ENCODE data around the gene LRRC57.

Gene LRRC57

DNA sequence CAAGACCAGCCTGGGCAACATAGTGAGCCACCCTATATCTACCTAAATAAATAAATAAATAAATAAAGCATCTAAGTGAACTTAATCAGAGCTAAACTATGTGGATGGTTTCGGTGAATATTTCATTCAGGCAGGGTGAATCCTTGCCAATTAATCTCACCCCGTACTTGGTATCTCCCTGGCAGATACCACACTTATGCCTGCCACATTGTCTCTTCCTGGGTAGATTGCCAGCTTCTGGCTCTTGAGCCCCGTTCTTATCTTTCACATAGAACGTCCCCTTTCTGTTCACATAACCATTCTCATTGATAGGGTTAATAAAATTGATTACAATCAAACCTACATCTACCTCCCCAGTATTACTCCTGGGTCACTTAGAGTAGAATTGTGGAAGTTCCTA lies 46.1 kb downstream of the LRRC57 start:
- Histone ChIP-seq H3K4me1 (ENCODE audit: control insufficient read depth, insufficient read depth, low read length) (peaks cover 31% of the 10 kb centered on the region), H3K36me3 (ENCODE audit: control insufficient read depth, insufficient read depth, low read length, severe bottlenecking) (no peaks in the 10 kb centered on the region), H3K27me3 (replicated peaks; ENCODE audit: control insufficient read depth, insufficient read depth, low read length) (no peaks in the 10 kb centered on the region), H3K9ac (ENCODE audit: low read length) (no peak overlapping the region), H3K4me3 (ENCODE audit: low read length) (no peak overlapping the region), H3K9me3 (ENCODE audit: control insufficient read depth, low read length) (no peaks in the 10 kb centered on the region)
- no peak for DNase-seq (ENCODE audit: low read depth)

- H3K27me3 ChIP-seq (replicated peaks; ENCODE audit: control insufficient read depth, insufficient read depth, low read length) = no peaks in the 10 kb centered on the region
- no peak for DNase-seq (ENCODE audit: low read depth)
- no peaks in the 10 kb centered on the region for H3K36me3 ChIP-seq (ENCODE audit: control insufficient read depth, insufficient read depth, low read length, severe bottlenecking)
- no peak overlapping the region for H3K9ac ChIP-seq (ENCODE audit: low read length)
- no peak overlapping the region for H3K4me3 ChIP-seq (ENCODE audit: low read length)
- peaks cover 32% of the 10 kb centered on the region for H3K4me1 ChIP-seq (ENCODE audit: control insufficient read depth, insufficient read depth, low read length)
- no peaks in the 10 kb centered on the region for H3K9me3 ChIP-seq (ENCODE audit: control insufficient read depth, low read length)
Measured at GRCh38 chr15:42499858-42500609, 48.6 kb downstream of the LRRC57 start.

- Histone ChIP-seq H3K9me3 (ENCODE audit: control insufficient read depth, low read length) (no peaks in the 10 kb centered on the region), H3K9ac (ENCODE audit: low read length) (no peak overlapping the region), H3K27me3 (replicated peaks; ENCODE audit: control insufficient read depth, insufficient read depth, low read length) (no peaks in the 10 kb centered on the region), H3K36me3 (ENCODE audit: control insufficient read depth, insufficient read depth, low read length, severe bottlenecking) (no peaks in the 10 kb centered on the region), H3K4me1 (ENCODE audit: control insufficient read depth, insufficient read depth, low read length) (peaks cover 33% of the 10 kb centered on the region), H3K4me3 (ENCODE audit: low read length) (no peak overlapping the region)
- DNase-seq (ENCODE audit: low read depth) = no peak
Measured at GRCh38 chr15:42498212-42499068, 50.2 kb downstream of the LRRC57 start.

- H3K4me1 ChIP-seq (ENCODE audit: control insufficient read depth, insufficient read depth, low read length) = peaks cover 26% of the 10 kb centered on the region
- peak within 1 kb of the TSS; percentile 96 for H3K4me3 ChIP-seq (ENCODE audit: low read length)
- DNase-seq (ENCODE audit: low read depth) = peak; percentile 98
Measured at GRCh38 chr15:42495361-42496212, 53.0 kb downstream of the LRRC57 start, which contains the start of gene SNAP23. SNAP23 (plus strand) TSS chr15:42495634; CDS start chr15:42511847, 16,213 bp downstream.

DNA sequence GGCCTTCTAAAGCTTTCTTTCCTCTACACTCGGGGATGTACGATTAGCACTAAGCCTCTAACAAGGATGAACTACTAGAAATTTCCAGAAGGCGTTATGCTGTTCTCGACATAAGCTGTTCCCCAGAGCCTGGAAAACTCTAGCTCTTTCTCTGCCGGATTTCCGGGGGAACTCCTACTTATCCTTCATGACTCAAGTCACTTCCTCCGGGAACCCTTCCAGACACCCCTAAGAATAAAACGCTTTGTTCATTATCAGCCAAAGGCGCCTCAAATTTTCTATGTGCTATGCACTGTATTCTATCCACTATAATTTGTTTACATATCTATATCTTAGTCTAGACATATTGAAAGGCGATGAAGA lies 53.6 kb downstream of the LRRC57 start:
- Histone ChIP-seq H3K9me3 (ENCODE audit: control insufficient read depth, low read length) (no peaks in the 10 kb centered on the region), H3K4me3 (ENCODE audit: low read length) (peak overlapping the region; percentile 96), H3K36me3 (ENCODE audit: control insufficient read depth, insufficient read depth, low read length, severe bottlenecking) (no peaks in the 10 kb centered on the region), H3K9ac (ENCODE audit: low read length) (peak overlapping the region; percentile 95), H3K4me1 (ENCODE audit: control insufficient read depth, insufficient read depth, low read length) (peaks cover 22% of the 10 kb centered on the region), H3K27me3 (replicated peaks; ENCODE audit: control insufficient read depth, insufficient read depth, low read length) (no peaks in the 10 kb centered on the region)
- DNase-seq (ENCODE audit: low read depth) = peak; percentile 85

More at GRCh38 chr15:42495361-42496212, 53.0 kb downstream of the LRRC57 start, which contains the start of gene SNAP23:
- Histone ChIP-seq H3K9me3 (ENCODE audit: control insufficient read depth, low read length) (no peaks in the 10 kb centered on the region), H3K9ac (ENCODE audit: low read length) (peak within 1 kb of the TSS; percentile 95), H3K36me3 (ENCODE audit: control insufficient read depth, insufficient read depth, low read length, severe bottlenecking) (no peaks in the 10 kb centered on the region), H3K27me3 (replicated peaks; ENCODE audit: control insufficient read depth, insufficient read depth, low read length) (no peaks in the 10 kb centered on the region)

DNA sequence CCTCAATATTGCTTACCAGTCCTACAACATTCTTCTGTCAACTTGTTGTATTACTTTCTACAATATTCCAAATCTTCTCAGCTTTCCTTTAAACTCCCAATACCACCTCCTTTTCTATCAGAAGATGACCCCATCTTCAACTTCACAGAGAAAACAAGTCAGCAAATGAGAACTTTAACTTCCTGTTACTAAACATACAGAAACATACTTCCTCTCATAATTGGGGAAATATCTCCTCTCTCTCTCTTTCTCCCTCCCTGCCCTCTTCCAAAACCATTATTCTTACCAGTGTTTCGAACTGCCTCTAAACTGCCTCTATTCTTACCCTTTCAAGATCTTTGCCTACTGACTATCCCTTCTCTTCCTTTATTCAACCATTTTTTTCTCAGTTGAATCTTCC lies 54.9 kb downstream of the LRRC57 start:
- Histone ChIP-seq H3K4me3 (ENCODE audit: low read length) (no peak overlapping the region), H3K4me1 (ENCODE audit: control insufficient read depth, insufficient read depth, low read length) (peaks cover 18% of the 10 kb centered on the region), H3K9me3 (ENCODE audit: control insufficient read depth, low read length) (no peaks in the 10 kb centered on the region), H3K9ac (ENCODE audit: low read length) (no peak overlapping the region), H3K36me3 (ENCODE audit: control insufficient read depth, insufficient read depth, low read length, severe bottlenecking) (no peaks in the 10 kb centered on the region), H3K27me3 (replicated peaks; ENCODE audit: control insufficient read depth, insufficient read depth, low read length) (no peaks in the 10 kb centered on the region)
- no peak for DNase-seq (ENCODE audit: low read depth)

GRCh38 chr15:42491539-42492225 lies 56.9 kb downstream of the LRRC57 start:
- Histone ChIP-seq H3K27me3 (replicated peaks; ENCODE audit: control insufficient read depth, insufficient read depth, low read length) (no peaks in the 10 kb centered on the region), H3K4me3 (ENCODE audit: low read length) (peak overlapping the region; percentile 97), H3K4me1 (ENCODE audit: control insufficient read depth, insufficient read depth, low read length) (peaks cover 15% of the 10 kb centered on the region), H3K36me3 (ENCODE audit: control insufficient read depth, insufficient read depth, low read length, severe bottlenecking) (no peaks in the 10 kb centered on the region), H3K9ac (ENCODE audit: low read length) (peak overlapping the region; percentile 98), H3K9me3 (ENCODE audit: control insufficient read depth, low read length) (no peaks in the 10 kb centered on the region)
- peak; percentile 45 for DNase-seq (ENCODE audit: low read depth)

DNA sequence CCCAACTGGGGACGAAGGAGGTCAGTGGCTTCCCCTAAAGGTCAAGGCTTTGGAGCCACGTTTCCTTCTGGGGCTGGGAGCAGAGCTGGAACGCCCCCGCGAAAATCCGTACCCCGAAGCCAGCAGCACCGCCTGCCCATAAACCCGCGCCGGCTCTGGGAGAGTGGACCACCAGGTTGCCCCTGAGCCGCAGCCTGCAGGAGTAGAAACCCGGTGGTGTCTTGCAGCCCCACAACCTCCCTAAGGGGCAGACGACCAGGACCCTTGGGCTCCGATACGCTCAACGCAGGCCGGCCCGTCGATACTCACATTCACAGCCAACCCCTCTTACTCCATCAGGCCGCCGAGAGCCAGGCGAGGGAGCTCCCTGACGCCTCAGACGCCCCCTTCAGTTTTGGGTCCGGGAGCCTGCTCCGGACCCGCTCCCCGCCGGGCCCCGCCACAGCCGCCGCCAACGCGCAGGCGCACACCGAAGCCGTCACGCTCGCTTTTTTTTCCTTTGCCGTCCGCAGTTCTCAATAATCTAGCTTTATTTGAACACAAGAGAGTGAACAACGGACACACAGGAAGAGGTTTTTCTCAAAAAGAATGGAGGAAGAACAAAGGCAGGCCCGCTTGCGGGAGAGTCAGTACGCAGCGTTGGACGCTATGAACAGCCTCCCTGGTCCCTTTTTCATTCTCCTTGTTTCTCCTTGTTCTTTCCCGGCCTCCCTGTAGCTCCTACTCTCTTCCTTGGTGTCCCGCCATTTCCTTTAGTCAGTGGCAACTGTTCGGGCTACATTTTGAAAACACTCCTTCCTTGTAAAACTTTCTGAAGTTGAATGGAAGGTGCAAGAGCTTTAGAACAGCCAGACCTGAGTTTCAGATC lies 57.7 kb downstream of the LRRC57 start, which contains the start of gene ZNF106:
TSS of gene ZNF106 (minus strand) at position 471 of the 868 bp plus-strand sequence. CDS start 18,852 bp downstream, outside the sequence.
- H3K4me3 ChIP-seq (ENCODE audit: low read length) = peak within 1 kb of the TSS; percentile 97
- no peaks in the 10 kb centered on the region for H3K36me3 ChIP-seq (ENCODE audit: control insufficient read depth, insufficient read depth, low read length, severe bottlenecking)
- no peaks in the 10 kb centered on the region for H3K9me3 ChIP-seq (ENCODE audit: control insufficient read depth, low read length)
- DNase-seq (ENCODE audit: low read depth) = peak; percentile 96
- H3K4me1 ChIP-seq (ENCODE audit: control insufficient read depth, insufficient read depth, low read length) = peaks cover 12% of the 10 kb centered on the region
- H3K9ac ChIP-seq (ENCODE audit: low read length) = peak within 1 kb of the TSS; percentile 98
- H3K27me3 ChIP-seq (replicated peaks; ENCODE audit: control insufficient read depth, insufficient read depth, low read length) = no peaks in the 10 kb centered on the region

DNA sequence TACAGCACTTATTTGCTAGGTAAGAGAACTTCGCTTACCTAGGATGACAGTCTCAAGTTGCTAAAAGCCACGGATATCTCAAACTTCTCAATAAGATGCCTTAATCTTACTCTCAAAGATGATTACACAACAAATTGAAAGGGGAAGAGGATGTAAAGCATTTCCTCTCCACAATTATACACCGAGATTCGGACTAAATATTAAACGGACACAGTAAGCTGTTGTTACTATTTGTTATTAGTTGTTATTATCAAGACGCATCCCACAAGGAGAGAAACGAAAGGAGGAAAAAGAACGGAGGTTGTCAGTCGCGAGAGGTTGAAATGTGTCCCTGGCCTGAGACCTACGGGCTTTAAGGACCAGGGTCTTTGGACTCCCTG lies 58.3 kb downstream of the LRRC57 start:
- no peaks in the 10 kb centered on the region for H3K9me3 ChIP-seq (ENCODE audit: control insufficient read depth, low read length)
- H3K36me3 ChIP-seq (ENCODE audit: control insufficient read depth, insufficient read depth, low read length, severe bottlenecking) = peaks cover 1% of the 10 kb centered on the region
- peaks cover 12% of the 10 kb centered on the region for H3K4me1 ChIP-seq (ENCODE audit: control insufficient read depth, insufficient read depth, low read length)
- peak overlapping the region; percentile 98 for H3K9ac ChIP-seq (ENCODE audit: low read length)
- peak overlapping the region; percentile 97 for H3K4me3 ChIP-seq (ENCODE audit: low read length)
- DNase-seq (ENCODE audit: low read depth) = peak; percentile 46
- no peaks in the 10 kb centered on the region for H3K27me3 ChIP-seq (replicated peaks; ENCODE audit: control insufficient read depth, insufficient read depth, low read length)

Data from adipocyte (in vitro differentiated cells).